ENCODE results near the gene VSIG10. TPM values are rescaled to one million over a fixed set of nuclear protein-coding genes. Genes with fewer than 3 reads are reported as not detected.

Gene VSIG10
- total RNA-seq, 3 donors from 2014 or later, result 30.2 to 39.3 (median 34.1) TPM

- Histone ChIP-seq H3K27ac (no peak overlapping the region), H3K27me3 (no peaks in the 10 kb centered on the region), H3K4me1 (no peaks in the 10 kb centered on the region), H3K9me3 (no peaks in the 10 kb centered on the region), H3K36me3 (peaks cover 8% of the 10 kb centered on the region), H3K4me3 (no peak overlapping the region)
- DNase-seq (ENCODE audit: low spot score in 2 of 2), result no peak
- no peak for TF ChIP-seq POLR2AphosphoS5 (IDR thresholded peaks at IDR 0.05)
- no peak for TF ChIP-seq CTCF (IDR thresholded peaks at IDR 0.05)
- no peak for TF ChIP-seq POLR2A (IDR thresholded peaks at IDR 0.05)
- intact Hi-C loops (cut with DNase I; ENCODE audit: low total_unique reads), result loop anchor here (5.0 kb wide), 1 partner anchor 1652 kb away; no protein-coding TSS in a partner anchor
These were observed 68.4 kb downstream of the VSIG10 start for GRCh38 chr12:118035190-118036041.

GRCh38 chr12:118034429-118035189 is 69.2 kb downstream of the VSIG10 start:
- DNase-seq (ENCODE audit: low spot score in 2 of 2), result no peak
- TF ChIP-seq POLR2A (IDR thresholded peaks at IDR 0.05), result no peak
- Histone ChIP-seq H3K9me3 (no peaks in the 10 kb centered on the region), H3K27me3 (no peaks in the 10 kb centered on the region), H3K27ac (no peak overlapping the region), H3K4me1 (no peaks in the 10 kb centered on the region), H3K36me3 (peaks cover 8% of the 10 kb centered on the region), H3K4me3 (no peak overlapping the region)
- intact Hi-C loops (cut with DNase I; ENCODE audit: low total_unique reads), result loop anchor here (5.0 kb wide), 1 partner anchor 1653 kb away; no protein-coding TSS in a partner anchor

- H3K9me3 ChIP-seq, result no peaks in the 10 kb centered on the region
- H3K36me3 ChIP-seq, result peaks cover 8% of the 10 kb centered on the region
- TF ChIP-seq POLR2AphosphoS5 (IDR thresholded peaks at IDR 0.05), result no peak
- TF ChIP-seq CTCF (IDR thresholded peaks at IDR 0.05), result no peak
- no peak for TF ChIP-seq POLR2A (IDR thresholded peaks at IDR 0.05)
- H3K27ac ChIP-seq, result no peak overlapping the region
- no peaks in the 10 kb centered on the region for H3K4me1 ChIP-seq
- no peaks in the 10 kb centered on the region for H3K27me3 ChIP-seq
- DNase-seq (ENCODE audit: low spot score in 2 of 2), result no peak
- intact Hi-C loops (cut with DNase I; ENCODE audit: low total_unique reads), result no loop called here
- H3K4me3 ChIP-seq, result no peak overlapping the region
These were observed 69.9 kb downstream of the VSIG10 start for GRCh38 chr12:118033902-118034301.

- no peak for TF ChIP-seq POLR2A (IDR thresholded peaks at IDR 0.05)
- no peak for TF ChIP-seq POLR2AphosphoS5 (IDR thresholded peaks at IDR 0.05)
- no peak for TF ChIP-seq CTCF (IDR thresholded peaks at IDR 0.05)
- Histone ChIP-seq H3K27me3 (no peaks in the 10 kb centered on the region), H3K27ac (no peak overlapping the region), H3K36me3 (peaks cover 8% of the 10 kb centered on the region), H3K4me1 (no peaks in the 10 kb centered on the region), H3K9me3 (no peaks in the 10 kb centered on the region), H3K4me3 (no peak overlapping the region)
- intact Hi-C loops (cut with DNase I; ENCODE audit: low total_unique reads), result no loop called here
- DNase-seq (ENCODE audit: low spot score in 2 of 2), result no peak
These were observed 70.5 kb downstream of the VSIG10 start for GRCh38 chr12:118033323-118033722.

GRCh38 chr12:118032188-118032587 is 71.6 kb downstream of the VSIG10 start:
- Histone ChIP-seq H3K27me3 (no peaks in the 10 kb centered on the region), H3K4me1 (no peaks in the 10 kb centered on the region), H3K36me3 (peaks cover 8% of the 10 kb centered on the region), H3K9me3 (no peaks in the 10 kb centered on the region), H3K4me3 (no peak overlapping the region), H3K27ac (no peak overlapping the region)
- intact Hi-C loops (cut with DNase I; ENCODE audit: low total_unique reads), result no loop called here
- TF ChIP-seq POLR2AphosphoS5 (IDR thresholded peaks at IDR 0.05), result no peak
- TF ChIP-seq CTCF (IDR thresholded peaks at IDR 0.05), result no peak
- no peak for TF ChIP-seq POLR2A (IDR thresholded peaks at IDR 0.05)
- DNase-seq (ENCODE audit: low spot score in 2 of 2), result no peak

All from breast epithelium (tissue), 4 donors.